Panc1 (cell line): ENCODE results near the gene FSTL1. TPM values are rescaled to one million over a fixed set of nuclear protein-coding genes. Genes with fewer than 3 reads are reported as not detected.

Experiments
- ATAC-seq: fragments of 200-7000 bp; cut with Tn5 transposase; 2 replicates; pipeline ENCODE4 v1.9.1; 2020; ENCODE audit warnings: mild to moderate bottlenecking, moderate library complexity
- BruUV-seq: library from RNA; stranded (reverse); fragments of 400-500 nt; replicated peaks from 2 replicates; lab custom pipeline; 2021; lab: Mats Ljungman, UMichigan
- CTCF ChIA-PET: fragments of 300-600 bp; sonication (Branson Sonifier 250); formaldehyde crosslinking; loops from one replicate; lab custom pipeline; 2022; ENCODE audit warnings: antibody characterized with exemption; lab: Charles Lee
- POLR2A ChIA-PET: fragments of 300-600 bp; sonication (Branson Sonifier 250); formaldehyde crosslinking; loops from one replicate; lab custom pipeline; 2022; ENCODE audit warnings: antibody characterized with exemption; lab: Charles Lee
- DNase-seq: peaks from one replicate; pipeline ENCODE4 v3.0.0-alpha.2; 2010; ENCODE audit warnings: low read depth, low spot score
- H3K27ac ChIP-seq: 2 replicates; pipeline ENCODE4 v1.5.1; 2011; ENCODE audit warnings: mild to moderate bottlenecking, low read length, inconsistent platforms
- H3K27me3 ChIP-seq: fragments of 200-500 bp; sonication (Bioruptor generic); 2 replicates; pipeline ENCODE4 v1.6.0; 2014; ENCODE audit warnings: low read length, inconsistent platforms; ENCODE audit not compliant: control insufficient read depth, insufficient read depth
- H3K36me3 ChIP-seq: fragments of 200-500 bp; sonication (Bioruptor generic); 2 replicates; pipeline ENCODE4 v1.5.1; 2014; ENCODE audit warnings: inconsistent platforms, mild to moderate bottlenecking, low read length, moderate library complexity; ENCODE audit not compliant: control insufficient read depth, insufficient read depth
- H3K4me1 ChIP-seq: 2 replicates; pipeline ENCODE4 v1.5.1; 2011; ENCODE audit warnings: inconsistent platforms, mild to moderate bottlenecking, low read length, moderate library complexity; ENCODE audit not compliant: control insufficient read depth, insufficient read depth
- H3K4me3 ChIP-seq, 2 experiments: 2 replicates each; pipeline ENCODE4 v1.5.1; 2011 to 2012; ENCODE audit warnings: low read depth in 2 of 2, low read length in 2 of 2, mild to moderate bottlenecking in 2 of 2, inconsistent platforms in 1 of 2, moderate library complexity in 1 of 2
- H3K9me3 ChIP-seq: fragments of 200-500 bp; sonication (Bioruptor generic); 2 replicates; pipeline ENCODE4 v1.5.1; 2014; ENCODE audit warnings: low read depth, mild to moderate bottlenecking, inconsistent platforms, low read length, moderate library complexity; ENCODE audit not compliant: control insufficient read depth, insufficient read depth
- CTCF ChIP-seq: fragments of 450-650 bp; IDR thresholded peaks from 2 replicates; pipeline ENCODE4 v1.5.1; 2017; ENCODE audit warnings: mild to moderate bottlenecking
- POLR2AphosphoS5 ChIP-seq: IDR thresholded peaks from 2 replicates; pipeline ENCODE4 v1.6.1; 2012; ENCODE audit warnings: mild to moderate bottlenecking, low read depth, low read length, moderate library complexity
- REST ChIP-seq, 2 experiments: IDR thresholded peaks; 2 replicates each; pipeline ENCODE4 v1.6.1; 2011 to 2012; ENCODE audit warnings: low read depth in 2 of 2, control low read depth in 1 of 2, low read length in 1 of 2, mild to moderate bottlenecking in 1 of 2, moderate library complexity in 1 of 2; ENCODE audit not compliant: insufficient read depth in 1 of 2
- SIN3A ChIP-seq: IDR thresholded peaks from 2 replicates; pipeline ENCODE4 v1.6.1; 2012; ENCODE audit warnings: low read depth, mild to moderate bottlenecking, low read length, moderate library complexity, borderline replicate concordance; ENCODE audit not compliant: insufficient read depth
- TCF7L2 ChIP-seq: IDR thresholded peaks from 2 replicates; pipeline ENCODE4 v1.6.1; 2011; ENCODE audit warnings: mild to moderate bottlenecking, low read depth, low read length, inconsistent platforms
- in situ Hi-C: cut with HindIII; loops from 2 replicates; pipeline ENCODE4 v1.10.0; 2016; ENCODE audit warnings: low sequenced_read_pairs, low pct_unique_long_range_greater_than_20kb
- intact Hi-C: fragments of 100-400 bp; cut with micrococcal nuclease; formaldehyde crosslinking; loops from one replicate; pipeline ENCODE4 v1.10.0; 2022; ENCODE audit not compliant: unreplicated experiment
- total RNA-seq: library from RNA; stranded (reverse); gene quantifications from one replicate; pipeline ENCODE4 v1.2.1, GENCODE V29; 2021; ENCODE audit not compliant: unreplicated experiment

The FSTL1 gene
- total RNA-seq, 1 experiment from 2014 or later = 9.2 TPM

- CTCF ChIA-PET = no interaction called here
- in situ Hi-C loops = no loop called here
- ATAC-seq = no peak
- H3K9me3 ChIP-seq = no peaks in the 10 kb centered on the region
- intact Hi-C loops = no loop called here
- no TSS peak for BruUV-seq
- peaks cover 2% of the 10 kb centered on the region; the same call in 1 of the 2 replicates for H3K27me3 ChIP-seq
- DNase-seq = no peak
- no peaks in the 10 kb centered on the region for H3K4me1 ChIP-seq
- no peak for TF ChIP-seq SIN3A
- TF ChIP-seq REST (IDR thresholded peaks at IDR 0.05; ENCODE audit: insufficient read depth in 1 of 2, low read depth in 2 of 2, low read length in 1 of 2) = no peak
- TF ChIP-seq TCF7L2 = no peak
- no peak for TF ChIP-seq CTCF
- TF ChIP-seq POLR2AphosphoS5 = no peak
- POLR2A ChIA-PET = interaction anchor here (0.7 kb wide), 1 partner anchor 45 kb away, joined by 4 read pairs; no protein-coding TSS in a partner anchor
- no peaks in the 10 kb centered on the region for H3K36me3 ChIP-seq
- H3K4me3 ChIP-seq = no peak overlapping the region
- H3K27ac ChIP-seq = no peak overlapping the region
Observed at GRCh38 chr3:120432150-120432860, 18.5 kb downstream of the FSTL1 start.

- H3K4me3 ChIP-seq = no peak overlapping the region
- no peaks in the 10 kb centered on the region for H3K9me3 ChIP-seq
- in situ Hi-C loops = no loop called here
- H3K4me1 ChIP-seq = no peaks in the 10 kb centered on the region
- POLR2A ChIA-PET = no interaction called here
- no peaks in the 10 kb centered on the region for H3K36me3 ChIP-seq
- peaks cover 4% of the 10 kb centered on the region; the same call in 1 of the 2 replicates for H3K27me3 ChIP-seq
- no TSS peak for BruUV-seq
- no peak for TF ChIP-seq REST (IDR thresholded peaks at IDR 0.05; ENCODE audit: insufficient read depth in 1 of 2, low read depth in 2 of 2, low read length in 1 of 2)
- CTCF ChIA-PET = no interaction called here
- intact Hi-C loops = no loop called here
- no peak for DNase-seq
- no peak overlapping the region for H3K27ac ChIP-seq
- no peak for ATAC-seq
Observed at GRCh38 chr3:120429921-120430361, 20.9 kb downstream of the FSTL1 start.
